NCI-H446 (cell line): ENCODE measurements around the gene PGM3.

Experiments used
- DNase-seq, 2 experiments: peaks; one replicate each; lab custom pipeline; 2025; lab: John Stamatoyannopoulos, UW

PGM3 gene

DNA sequence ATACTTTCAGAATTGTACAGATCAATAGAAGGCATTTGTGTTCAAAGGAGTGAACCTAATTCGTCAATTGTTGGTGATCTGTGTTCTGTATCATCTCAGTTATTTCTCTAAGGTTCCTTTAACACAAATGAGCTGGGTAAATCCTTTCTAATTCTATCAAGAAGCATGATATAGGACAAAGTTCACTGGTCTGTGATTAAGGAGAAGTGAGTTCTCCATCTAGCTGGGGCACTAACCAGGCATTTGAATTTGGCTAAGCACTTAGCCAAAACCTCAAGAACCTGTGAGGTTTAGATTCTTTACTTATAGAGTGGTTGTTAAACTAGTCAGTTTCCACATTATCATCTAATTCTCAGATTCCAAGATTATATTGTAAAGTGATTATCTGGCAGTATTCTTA lies 75.3 kb downstream of the PGM3 start:
- no peak for DNase-seq
